A549 treated with DMSO at 1 μM for 4 hours (cell line): ENCODE data around the gene ANKRD2. TPM values are rescaled to one million over a fixed set of nuclear protein-coding genes. Genes with fewer than 3 reads are reported as not detected.

Experiments used
- total RNA-seq: library from RNA; stranded (reverse); fragments of 200-300 nt; extraction: Qiagen RNA extraction; gene quantifications from 5 replicates; pipeline ENCODE4 v1.2.3, GENCODE V29; 2022; ENCODE audit warnings: low read depth

The ANKRD2 gene
- total RNA-seq: 2.9 to 5.1 TPM (median 4.3 TPM) in 5 replicates

DNA sequence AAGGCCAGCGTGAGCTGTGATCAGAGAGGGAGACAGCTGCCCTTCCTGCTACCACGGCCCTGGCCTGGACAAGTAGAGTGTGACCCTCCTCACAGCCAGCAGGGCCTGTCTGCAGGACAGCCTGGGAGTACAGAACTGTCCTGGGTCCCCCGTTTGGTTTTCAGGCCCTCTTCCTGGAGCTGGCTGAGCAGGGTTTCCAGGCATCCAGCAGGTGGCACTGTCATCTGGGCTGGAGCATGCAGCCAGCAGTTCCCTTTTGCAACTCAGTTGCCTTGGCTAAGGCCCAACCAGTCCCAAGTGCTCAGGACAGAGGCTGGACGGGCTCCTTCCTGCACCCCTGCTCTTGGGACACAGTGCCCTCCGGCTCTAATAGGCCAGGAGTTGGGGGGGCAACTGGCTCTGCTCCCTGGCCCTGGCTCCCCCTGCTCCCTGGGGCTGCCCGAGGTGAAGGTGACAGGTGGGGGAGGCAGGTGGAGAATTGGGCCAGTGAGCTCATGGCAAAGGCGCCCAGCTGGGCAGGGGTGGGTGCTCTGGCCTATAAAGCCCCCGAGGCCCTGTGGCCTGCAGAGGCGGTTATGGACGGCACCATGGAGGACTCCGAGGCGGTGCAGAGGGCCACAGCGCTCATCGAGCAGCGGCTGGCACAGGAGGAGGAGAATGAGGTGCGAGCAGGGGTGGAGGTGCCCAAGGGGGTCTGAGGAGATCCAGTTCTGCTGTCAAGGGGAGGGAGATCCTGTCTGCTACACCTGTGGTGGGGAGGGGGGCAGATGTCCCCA, at the start of gene ANKRD2:
Gene ANKRD2, plus strand, starts transcription at position 566 of the 776 bp plus-strand sequence. Its CDS starts 10 bp downstream, at position 576.

DNA sequence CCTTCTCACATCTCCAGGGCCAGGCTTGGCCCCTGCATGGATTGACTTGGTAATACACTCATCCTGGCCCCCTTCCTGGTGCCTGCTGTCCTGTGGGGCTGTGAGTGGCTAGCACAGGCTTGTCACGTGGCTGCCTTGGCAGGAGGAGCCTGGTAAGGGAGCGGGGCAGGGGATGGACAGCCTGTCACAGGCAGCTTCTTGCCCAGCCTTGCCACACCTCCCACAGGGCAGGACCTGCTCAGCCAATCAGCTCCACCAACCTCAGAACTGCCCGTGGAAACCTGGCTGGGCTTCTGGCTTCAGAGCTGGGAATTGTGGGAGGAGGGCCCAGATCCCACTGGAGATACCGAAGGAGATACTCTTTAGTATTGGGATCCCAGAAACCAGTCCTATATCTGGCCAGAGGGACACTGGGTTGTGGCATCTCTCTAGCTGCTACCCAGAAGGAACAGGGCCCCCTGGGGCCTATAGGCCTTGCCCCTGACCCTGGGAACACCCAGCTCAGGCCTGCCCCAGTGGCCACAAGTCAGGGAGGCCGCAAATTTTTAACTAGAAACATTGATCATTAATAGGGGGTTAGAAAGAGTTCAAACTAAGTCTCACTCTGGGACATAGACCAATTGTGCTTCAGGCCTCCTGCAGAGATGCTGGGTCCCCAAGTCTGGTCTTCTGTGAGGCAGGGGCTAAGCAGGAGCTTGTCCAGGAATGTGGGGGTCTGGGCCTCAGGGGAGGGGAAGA, 11.7 kb downstream of the ANKRD2 start, which contains the start of gene HOGA1:
Gene HOGA1, plus strand, starts transcription at position 330 of the 738 bp plus-strand sequence. Its CDS starts 315 bp downstream, at position 645.

DNA sequence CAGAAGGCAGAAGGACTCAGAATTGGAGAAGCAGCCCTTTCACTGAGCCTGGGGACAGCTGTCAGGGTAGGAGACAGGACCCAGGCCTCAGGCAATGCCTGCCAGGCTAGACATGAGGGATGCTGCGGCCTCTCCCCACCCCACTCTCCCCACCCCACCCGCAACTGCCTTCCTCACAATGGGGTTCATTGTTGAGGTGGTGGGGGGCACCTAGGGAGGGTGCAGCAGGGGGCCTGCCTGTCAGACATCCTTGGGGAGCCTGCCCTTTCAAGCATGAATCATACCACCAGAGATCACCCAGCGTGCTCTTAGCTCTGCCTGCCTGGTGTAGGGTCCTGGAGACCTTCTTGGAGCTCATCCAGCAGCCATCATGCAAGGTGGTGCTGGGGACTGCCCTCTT, 16.9 kb downstream of the ANKRD2 start, which contains the start of gene C10orf62:
Gene C10orf62, plus strand, starts transcription at position 243 of the 400 bp plus-strand sequence. CDS start 177 bp downstream, outside the sequence.

DNA sequence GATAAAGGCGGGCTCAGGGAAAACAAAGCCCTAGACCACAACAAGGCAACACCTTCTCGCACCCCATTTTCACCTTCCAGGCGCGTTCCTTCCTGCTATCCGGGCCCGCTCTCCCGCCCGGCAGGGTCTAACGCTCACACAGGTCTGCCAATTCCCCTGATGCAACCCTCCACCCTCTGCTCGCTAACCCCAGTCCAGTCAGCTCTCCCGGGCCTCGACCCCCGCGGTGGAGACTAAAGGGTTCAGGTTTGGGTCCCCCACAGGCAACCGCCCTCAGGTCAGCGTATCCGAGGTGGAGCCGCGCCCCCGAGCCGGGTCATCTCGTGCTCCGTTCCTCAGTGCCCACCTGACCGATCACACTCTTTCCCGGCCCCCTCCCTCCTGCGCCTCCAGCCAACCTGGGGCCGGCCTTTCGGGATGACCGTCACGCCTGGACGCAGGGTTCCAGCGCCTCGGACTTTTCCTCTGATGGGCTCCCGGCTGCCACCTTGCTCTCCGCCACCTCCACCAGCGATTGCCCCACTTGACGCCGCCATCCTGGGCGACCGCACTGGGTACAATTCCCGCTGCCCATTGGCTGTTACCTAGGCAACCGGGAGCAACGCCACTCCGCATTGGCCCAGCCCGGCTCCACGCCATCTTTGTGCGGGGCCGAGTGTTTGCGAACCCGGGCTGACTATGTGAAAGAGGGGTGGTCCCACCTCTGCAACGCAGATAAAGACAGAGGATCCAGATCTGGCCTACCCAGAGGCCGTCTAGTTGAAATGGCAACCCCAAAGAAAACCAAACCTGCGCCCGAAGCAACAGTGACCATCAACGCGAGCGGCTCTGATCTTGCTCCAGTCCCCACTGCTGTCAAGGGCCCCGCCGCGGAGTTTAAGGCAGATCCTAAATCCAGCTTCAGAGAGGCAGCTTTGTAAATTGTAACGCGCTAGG, 60.6 kb downstream of the ANKRD2 start, which contains the start of gene MORN4:
Gene MORN4, minus strand, starts transcription at position 552 of the 936 bp plus-strand sequence. CDS start 13,847 bp downstream, outside the sequence.

Other genes with a start within 250 kb of the ANKRD2 start
- 6.0 to 8.5 TPM (median 8.2 TPM) in 5 replicates for gene FRAT2, start 238.1 kb upstream of the ANKRD2 start, total RNA-seq
- 58.5 to 74.6 TPM (median 60.5 TPM) in 5 replicates for gene RRP12, start 171.4 kb upstream of the ANKRD2 start, total RNA-seq
- 583 to 640 TPM (median 631 TPM) in 5 replicates for gene PGAM1, start 146.6 kb upstream of the ANKRD2 start, total RNA-seq
- 53.5 to 58.6 TPM (median 54.4 TPM) in 5 replicates for gene EXOSC1, start 126.8 kb upstream of the ANKRD2 start, total RNA-seq
- 44.6 to 56.7 TPM (median 50.7 TPM) in 5 replicates for gene ZDHHC16, start 126.6 kb upstream of the ANKRD2 start, total RNA-seq
- 34.2 to 51.5 TPM (median 48.9 TPM) in 5 replicates for gene MMS19, start 74.4 kb upstream of the ANKRD2 start, total RNA-seq
- gene UBTD1, start 73.9 kb upstream of the ANKRD2 start, total RNA-seq: 15.7 to 20.4 TPM (median 17.4 TPM) in 5 replicates
- gene HOGA1, start 11.6 kb downstream of the ANKRD2 start, total RNA-seq: 0.57 to 1.2 TPM (median 0.96 TPM) in 5 replicates
- not detected in 5 replicates for gene C10orf62, start 16.9 kb downstream of the ANKRD2 start, total RNA-seq
- gene MORN4, start 60.7 kb downstream of the ANKRD2 start, total RNA-seq: 6.8 to 8.5 TPM (median 7.3 TPM) in 5 replicates
- 27.9 to 32.8 TPM (median 31.9 TPM) in 5 replicates for gene PI4K2A, start 67.9 kb downstream of the ANKRD2 start, total RNA-seq
- gene AVPI1, start 114.5 kb downstream of the ANKRD2 start, total RNA-seq: 73.6 to 110 TPM (median 82.0 TPM) in 5 replicates
- gene MARVELD1, start 141.0 kb downstream of the ANKRD2 start, total RNA-seq: 36.8 to 41.1 TPM (median 39.3 TPM) in 5 replicates
- 23.0 to 27.7 TPM (median 25.1 TPM) in 5 replicates for gene ZFYVE27, start 164.3 kb downstream of the ANKRD2 start, total RNA-seq
- 1.8 to 2.6 TPM (median 2.4 TPM) in 5 replicates for gene SFRP5, start 199.2 kb downstream of the ANKRD2 start, total RNA-seq